GM21723 (cell line): ENCODE data around the gene CDK8.
A peak's percentile ranks its signal among the peaks of the same experiment; 100 is the strongest.
"Not testable (repeated sequence)": the region's sequence is repeated elsewhere in the genome, so short reads cannot be mapped to it uniquely, and the experiment has no call there.

Source experiments
- ATAC-seq: cut with Tn5 transposase; IDR thresholded peaks from one replicate; pipeline ENCODE4 v1.9.1; 2021; ENCODE audit warnings: mild to moderate bottlenecking, moderate library complexity; ENCODE audit not compliant: unreplicated experiment

The CDK8 gene

GRCh38 chr13:26252006-26252405 lies 1.9 kb upstream of the CDK8 start:
- ATAC-seq: not testable (repeated sequence)

DNA sequence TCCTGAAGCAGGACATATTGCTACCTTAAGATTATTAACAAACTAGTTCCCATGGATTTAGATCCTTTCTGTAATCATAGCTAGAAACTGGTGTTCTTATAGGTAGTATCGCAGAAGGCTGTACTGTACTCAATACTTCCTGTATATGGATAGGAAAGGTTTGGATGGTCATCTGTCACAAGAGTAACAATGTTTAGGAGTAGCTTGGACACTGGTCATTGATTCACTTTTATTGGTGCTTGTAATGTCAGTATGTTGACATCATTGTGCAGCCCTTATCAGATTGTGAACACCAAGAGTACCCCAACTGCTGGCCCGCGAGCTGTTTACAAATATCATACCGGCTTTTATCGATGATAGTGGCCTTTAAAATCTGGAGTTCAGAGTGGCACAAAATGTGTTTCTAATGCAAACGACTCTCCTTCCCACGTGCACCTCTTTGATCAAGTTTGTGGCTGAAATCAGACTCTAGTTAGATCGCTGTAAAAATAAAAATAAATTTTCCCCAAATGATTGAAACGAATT lies 605 bp upstream of the CDK8 start:
- no peak for ATAC-seq

DNA sequence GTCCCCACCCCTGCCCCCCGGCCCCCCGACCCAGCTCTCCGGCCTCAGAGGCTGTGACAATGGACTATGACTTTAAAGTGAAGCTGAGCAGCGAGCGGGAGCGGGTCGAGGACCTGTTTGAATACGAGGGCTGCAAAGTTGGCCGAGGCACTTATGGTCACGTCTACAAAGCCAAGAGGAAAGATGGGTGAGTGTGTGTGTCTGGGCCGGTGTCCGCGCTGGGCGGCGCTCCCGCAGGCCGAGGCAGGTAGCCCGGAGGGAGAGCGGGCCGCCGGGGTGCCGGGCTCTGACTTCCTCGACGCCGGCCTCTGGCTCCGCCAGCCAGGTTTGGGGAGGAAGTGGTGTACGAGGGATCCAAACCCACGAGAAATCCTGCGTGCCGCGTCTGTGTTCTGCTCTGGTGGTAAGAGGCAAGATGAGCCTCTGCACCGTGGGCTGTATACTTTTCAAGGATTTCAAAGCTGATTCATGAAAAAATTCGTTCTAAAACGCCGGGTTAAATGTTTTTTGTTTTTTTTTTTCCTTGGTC lies 718 bp downstream of the CDK8 start:
- peak; percentile 47 for ATAC-seq

DNA sequence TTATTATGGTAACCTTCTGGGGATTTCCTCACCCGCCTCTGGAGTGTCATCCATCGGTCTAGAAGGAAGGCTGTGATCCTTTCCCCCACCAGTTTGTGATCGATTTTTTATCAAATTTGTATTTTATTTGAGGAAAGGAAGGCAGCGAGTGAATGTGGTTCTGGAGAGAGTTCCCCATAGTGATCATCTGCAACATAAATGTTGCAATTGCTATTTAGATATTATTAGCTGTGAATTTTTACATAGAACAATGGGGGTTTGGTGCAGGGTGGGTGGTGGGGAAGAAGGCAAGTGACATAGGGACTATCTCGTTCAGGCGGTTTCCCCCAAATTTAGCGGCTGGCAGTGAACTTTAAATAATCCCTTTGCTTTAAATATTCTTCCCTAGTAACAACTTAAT lies 1.2 kb downstream of the CDK8 start:
- no peak for ATAC-seq

DNA sequence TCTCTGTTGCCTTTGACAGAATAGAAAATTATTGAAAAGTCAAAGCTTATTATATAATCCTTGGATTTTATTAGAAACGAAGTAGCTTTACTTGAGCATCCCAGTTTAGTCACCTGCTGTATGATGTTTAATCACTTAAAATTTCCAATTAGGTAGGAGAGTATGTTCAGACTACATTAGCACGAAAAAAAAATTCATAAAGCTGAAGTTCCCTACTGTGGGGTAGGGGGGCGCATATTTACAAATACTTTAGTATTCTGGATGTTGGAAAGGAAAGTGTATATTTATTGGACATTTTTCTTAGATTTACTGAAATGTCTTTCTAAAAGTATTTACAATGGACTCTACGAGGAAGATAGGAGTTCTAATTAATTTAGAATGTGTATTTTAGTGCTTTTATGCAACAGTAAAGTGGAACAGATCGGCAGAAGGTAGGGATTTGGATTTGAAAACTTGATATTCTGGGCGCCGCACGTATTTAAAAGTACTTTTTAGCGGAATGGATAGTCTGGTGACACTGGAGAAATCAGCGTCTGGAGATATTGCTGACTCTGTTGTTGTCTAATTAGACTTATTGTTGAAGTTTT lies 1.9 kb downstream of the CDK8 start:
- ATAC-seq: no peak

DNA sequence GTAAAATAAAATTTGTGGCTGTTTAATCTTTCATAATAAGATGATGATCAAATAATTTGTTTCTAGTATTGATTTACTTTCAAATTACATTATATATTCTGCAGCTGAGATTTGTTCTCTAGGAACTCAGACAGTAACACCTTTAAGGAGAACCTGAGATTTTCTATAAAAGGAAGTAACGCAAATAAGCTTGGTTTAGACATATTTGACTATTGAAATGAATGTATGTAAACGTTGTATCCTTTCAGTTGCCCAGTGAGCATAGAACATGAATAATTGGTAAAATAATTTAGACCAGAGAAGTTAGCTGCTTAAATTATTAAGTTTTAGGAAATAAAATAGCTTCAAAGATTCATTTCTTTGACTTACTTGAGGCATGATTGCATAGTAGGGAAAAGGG lies 3.1 kb downstream of the CDK8 start:
- no peak for ATAC-seq

DNA sequence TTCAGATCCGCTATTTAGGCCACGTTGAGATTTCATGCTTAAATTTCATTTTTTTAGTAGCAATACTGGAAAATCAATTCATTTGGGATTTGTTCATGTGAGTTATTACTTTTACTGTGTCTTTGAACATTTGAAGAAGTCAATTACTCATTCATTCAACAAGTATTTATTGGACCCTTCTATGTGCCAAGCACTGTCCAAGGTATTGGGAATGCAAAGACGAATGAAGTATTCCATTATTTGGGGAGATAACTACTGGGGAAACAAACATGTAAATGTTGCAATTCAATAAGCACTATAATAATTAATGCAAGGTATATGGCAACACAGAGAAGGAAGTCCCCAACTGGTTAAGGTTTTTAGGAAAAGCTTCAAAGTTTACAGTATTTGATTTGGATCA lies 5.7 kb downstream of the CDK8 start:
- no peak for ATAC-seq

DNA sequence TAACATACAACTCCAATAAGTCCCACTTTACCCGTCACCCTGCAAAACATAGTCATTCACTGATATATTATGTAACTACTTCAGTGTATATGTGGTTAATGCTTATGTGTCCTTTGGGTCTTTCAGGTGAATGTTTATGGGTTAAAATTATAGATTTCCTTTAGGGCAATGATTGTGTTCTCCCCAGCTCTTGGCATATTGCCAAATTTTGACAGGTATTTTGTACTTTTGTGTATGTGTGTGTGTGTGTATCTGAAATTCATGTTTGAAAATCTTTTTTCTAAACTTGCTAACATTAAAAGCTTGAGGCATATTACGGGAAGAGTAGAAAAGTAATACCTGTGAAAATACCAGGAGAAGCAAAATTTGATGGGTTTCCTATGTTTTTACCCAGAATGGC lies 8.2 kb downstream of the CDK8 start:
- ATAC-seq: no peak

DNA sequence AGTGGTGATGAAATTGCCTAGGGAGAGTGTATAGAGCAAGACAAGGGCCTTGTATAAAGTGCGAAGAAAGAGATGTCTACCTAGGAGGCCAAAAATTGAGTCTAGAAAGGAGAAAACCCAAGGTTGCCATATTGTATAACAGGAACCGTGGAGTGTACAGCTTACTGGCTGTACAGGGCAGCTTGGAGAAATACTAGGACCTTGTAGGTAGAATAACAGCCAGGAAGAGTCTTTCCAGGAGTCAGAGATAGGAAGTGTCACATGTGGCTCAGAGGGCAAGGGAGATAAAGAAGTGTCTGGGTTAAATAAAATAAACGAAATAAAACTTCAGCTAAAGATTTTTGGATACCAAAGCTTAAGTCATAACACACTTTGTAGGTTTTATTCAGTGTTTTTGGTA lies 12.4 kb downstream of the CDK8 start:
- ATAC-seq: no peak

- ATAC-seq: no peak
Observed at GRCh38 chr13:26270707-26271106, 16.8 kb downstream of the CDK8 start.

DNA sequence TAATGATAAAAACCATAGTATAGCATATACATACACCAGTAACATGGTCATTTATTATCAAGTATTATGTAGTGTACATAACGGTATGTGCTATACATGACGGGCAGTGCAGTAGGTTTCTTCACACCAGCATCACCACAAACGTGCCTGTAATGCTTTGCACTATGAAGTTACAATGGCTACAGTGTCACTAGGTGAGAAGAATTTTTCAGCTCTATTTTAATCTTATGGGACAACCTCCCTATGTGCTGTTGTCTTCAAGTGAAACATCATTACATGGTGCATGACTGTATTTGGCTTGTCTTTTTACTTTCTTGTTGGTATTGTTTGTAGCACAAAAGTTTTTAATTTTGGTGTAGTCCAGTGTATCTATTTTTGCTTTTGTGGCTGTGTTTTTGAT lies 18.7 kb downstream of the CDK8 start:
- no peak for ATAC-seq

GRCh38 chr13:26280295-26280694 lies 26.4 kb downstream of the CDK8 start:
- no peak for ATAC-seq

- ATAC-seq: no peak
Observed at GRCh38 chr13:26280822-26281221, 26.9 kb downstream of the CDK8 start.

DNA sequence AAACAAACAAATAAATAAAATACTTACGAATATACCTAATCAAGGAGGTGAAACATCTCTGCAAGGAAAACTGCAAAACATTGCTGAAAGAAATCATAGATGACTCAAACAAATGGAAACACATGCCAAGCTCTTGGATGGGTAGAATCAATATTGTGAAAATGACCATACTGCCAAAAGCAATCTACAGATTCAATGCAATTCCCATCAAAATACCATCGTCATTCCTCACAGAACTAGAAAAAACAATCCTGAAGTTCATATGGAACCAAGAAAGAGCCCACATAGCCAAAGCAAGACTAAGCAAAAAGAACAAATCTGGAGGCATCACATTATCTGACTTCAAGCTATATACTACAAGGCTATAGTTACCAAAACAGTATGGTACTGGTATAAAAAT lies 32.0 kb downstream of the CDK8 start:
- not testable (repeated sequence) for ATAC-seq

DNA sequence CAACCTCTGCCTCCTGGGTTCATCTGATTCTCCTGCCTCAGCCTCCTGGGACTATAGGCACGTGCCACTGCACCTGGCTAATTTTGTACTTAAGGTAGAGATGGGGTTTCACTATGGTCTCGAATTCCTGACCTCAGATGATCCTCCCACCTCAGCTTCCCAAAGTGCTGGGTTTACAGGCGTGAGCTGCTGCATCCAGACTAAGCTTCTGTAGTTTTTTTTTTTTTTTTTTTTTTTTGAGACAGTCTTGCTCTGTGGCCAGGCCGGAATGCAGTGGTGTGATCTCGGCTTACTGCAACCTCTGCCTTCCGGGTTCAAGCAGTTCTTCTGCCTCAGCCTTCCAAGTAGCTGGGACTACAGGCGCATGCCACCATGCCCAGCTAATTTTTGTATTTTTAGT lies 34.9 kb downstream of the CDK8 start:
- ATAC-seq: not testable (repeated sequence)

GRCh38 chr13:26295812-26296211 lies 41.9 kb downstream of the CDK8 start:
- no peak for ATAC-seq

DNA sequence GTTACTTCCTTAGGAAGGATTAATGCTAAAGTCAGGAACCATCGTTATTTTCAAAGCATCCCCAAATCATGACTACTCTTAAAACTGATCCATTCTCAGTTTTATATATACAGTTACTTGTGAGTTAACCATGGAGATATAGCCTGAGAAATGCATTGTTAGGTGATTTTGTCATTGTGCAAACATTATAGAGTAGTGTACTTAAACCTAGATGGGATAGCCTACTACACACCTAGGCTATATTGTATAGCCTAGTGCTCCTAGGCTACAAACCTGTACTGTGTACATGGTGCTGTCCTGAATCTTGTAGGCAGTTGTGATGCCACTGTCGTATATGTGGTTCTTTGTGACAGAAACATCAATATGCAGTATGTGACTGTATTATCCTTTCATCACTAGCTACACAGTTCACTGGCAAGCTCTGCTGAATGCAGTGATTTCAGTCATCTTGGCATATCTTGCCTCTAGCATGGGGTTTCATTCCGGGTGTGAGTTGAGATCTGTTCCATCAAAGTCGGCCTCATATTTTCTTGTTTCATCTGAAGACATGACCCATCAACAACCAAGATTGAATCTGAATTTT lies 45.3 kb downstream of the CDK8 start:
- no peak for ATAC-seq

DNA sequence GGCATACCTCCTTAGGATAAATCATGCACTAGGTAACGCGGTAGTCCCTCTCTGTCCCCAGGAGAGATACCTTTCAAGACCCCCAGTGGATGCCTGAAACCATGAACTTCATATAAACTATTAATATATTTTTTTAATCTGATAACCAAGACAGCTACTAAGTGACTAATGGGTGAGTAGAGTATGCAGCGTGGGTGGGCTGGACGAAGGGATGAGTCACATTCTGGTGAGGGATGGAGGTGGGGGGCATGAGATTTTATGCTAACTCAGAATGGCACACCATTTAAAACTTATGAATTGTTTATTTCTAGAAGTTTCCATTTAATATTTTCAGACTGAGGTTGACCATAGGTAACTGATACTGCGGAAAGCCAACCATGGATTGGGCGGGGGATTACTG lies 46.2 kb downstream of the CDK8 start:
- no peak for ATAC-seq

DNA sequence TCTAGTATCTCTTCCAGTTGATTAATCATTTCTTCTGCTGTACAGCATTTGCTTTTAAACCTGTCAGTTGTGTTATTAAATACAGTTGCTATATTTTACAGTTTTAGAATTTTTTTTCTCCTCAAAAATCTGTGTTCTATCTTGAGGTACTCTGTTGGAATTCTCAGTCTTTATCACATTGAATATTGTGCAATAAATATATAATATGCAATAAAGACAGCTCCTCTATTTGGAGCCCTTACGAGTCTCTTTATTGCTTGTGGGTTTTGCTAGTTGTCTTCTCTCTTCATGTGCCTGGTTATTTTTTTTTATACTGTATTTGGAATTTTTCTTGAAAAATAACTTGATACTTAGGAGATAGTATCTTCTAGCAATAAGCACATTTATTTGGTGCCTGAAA lies 51.7 kb downstream of the CDK8 start:
- no peak for ATAC-seq

DNA sequence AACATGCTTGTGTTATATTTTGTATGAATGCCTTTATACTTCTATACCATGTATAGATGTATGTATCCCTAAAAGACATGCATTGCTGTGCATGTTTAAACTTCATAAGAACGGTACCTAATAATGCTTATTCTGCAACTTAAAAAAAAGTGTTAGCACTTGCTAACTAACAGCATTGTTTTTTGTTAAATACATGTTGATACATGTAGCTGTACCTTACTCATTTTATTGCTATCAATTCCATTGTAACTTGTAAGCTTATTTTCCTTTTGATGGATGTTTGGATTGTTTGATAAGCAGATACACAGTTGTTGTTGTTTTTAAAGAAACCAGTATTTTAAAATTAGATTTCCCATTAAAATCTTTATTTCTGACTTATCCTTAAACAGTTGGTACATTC lies 53.8 kb downstream of the CDK8 start:
- no peak for ATAC-seq

GRCh38 chr13:26308250-26308649 lies 54.3 kb downstream of the CDK8 start:
- ATAC-seq: no peak

- no peak for ATAC-seq
Observed at GRCh38 chr13:26308836-26309235, 54.9 kb downstream of the CDK8 start.

DNA sequence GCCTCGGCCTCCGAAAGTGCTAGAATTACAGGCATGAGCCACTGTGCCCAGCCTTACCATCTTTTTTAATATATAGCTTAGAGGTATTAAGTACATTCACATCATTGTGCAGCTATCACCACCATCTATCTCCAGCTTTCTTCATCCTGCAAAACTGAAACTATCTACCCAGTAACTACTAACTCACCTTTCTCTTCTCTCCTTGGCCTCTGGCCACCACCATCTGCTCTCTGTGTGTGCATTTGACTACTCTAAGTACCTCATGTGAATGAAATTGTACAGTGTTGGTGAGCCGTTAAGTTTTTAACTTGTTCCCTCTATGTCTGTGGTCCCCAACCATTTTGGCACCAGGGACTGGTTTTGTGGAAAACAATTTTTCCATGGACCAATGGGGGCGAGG lies 56.1 kb downstream of the CDK8 start:
- ATAC-seq: no peak
